Measurements from ENCODE around the gene TIAL1. TPM values are rescaled to one million over a fixed set of nuclear protein-coding genes. Genes with fewer than 3 reads are reported as not detected.
A peak's percentile ranks its signal among the peaks of the same experiment; 100 is the strongest.
"Not testable (repeated sequence)": the region's sequence is repeated elsewhere in the genome, so short reads cannot be mapped to it uniquely, and the experiment has no call there.

TIAL1 gene
- total RNA-seq, 1 experiment from 2014 or later, result 97.6 TPM

DNA sequence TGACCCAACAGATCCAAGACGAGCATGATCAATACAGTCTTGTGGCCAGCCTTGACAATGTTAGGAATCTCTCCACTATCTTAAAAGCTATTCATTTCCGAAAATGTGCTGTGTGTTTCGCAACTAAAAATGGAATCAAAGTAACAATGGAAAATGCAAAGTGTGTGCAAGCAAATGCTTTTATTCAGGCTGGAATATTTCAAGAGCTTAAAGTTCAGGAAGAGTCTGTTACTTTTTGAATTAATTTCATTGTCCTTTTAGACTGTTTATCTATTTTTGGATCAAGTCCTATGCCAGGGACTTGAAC is 24.3 kb upstream of the TIAL1 start:
- H3K27ac ChIP-seq, result no peak overlapping the region
- H3K4me1 ChIP-seq, result no peaks in the 10 kb centered on the region
- no peaks in the 10 kb centered on the region for H3K36me3 ChIP-seq
- H3K4me3 ChIP-seq, result no peak overlapping the region
- no peaks in the 10 kb centered on the region for H3K27me3 ChIP-seq
- H3K9me3 ChIP-seq (replicated peaks), result no peaks in the 10 kb centered on the region
- no peak for DNase-seq

GRCh38 chr10:119620241-119621077 is 23.7 kb upstream of the TIAL1 start:
- H3K4me3 ChIP-seq, result no peak overlapping the region
- DNase-seq, result no peak
- H3K36me3 ChIP-seq, result no peaks in the 10 kb centered on the region
- no peak overlapping the region for H3K27ac ChIP-seq
- no peaks in the 10 kb centered on the region for H3K9me3 ChIP-seq (replicated peaks)
- H3K4me1 ChIP-seq, result no peaks in the 10 kb centered on the region
- no peaks in the 10 kb centered on the region for H3K27me3 ChIP-seq

- H3K27ac ChIP-seq; H3K9me3 ChIP-seq (replicated peaks); H3K4me1 ChIP-seq; H3K36me3 ChIP-seq; H3K27me3 ChIP-seq; H3K4me3 ChIP-seq; DNase-seq: not testable (repeated sequence)
Measured at GRCh38 chr10:119619811-119620210, 23.0 kb upstream of the TIAL1 start.

DNA sequence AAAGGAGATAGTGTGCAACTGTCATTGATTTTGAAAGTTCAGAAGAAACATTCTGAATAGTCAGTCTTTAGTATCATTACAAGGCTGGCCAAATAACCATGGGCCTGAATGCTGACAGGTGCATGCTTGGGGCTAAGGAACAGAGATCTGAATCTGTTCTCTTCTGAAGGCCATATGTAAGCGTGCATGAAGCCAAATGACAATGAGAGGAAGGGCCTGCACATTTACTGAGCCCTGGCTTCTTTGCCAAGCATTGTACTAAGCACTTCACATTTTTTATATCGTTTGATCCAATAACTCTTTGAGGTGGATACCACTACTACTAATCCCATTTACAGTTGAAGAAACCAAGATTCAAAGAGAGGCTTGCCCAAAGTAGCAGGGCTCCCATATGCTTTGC is 22.5 kb upstream of the TIAL1 start:
- no peaks in the 10 kb centered on the region for H3K9me3 ChIP-seq (replicated peaks)
- H3K36me3 ChIP-seq, result no peaks in the 10 kb centered on the region
- no peaks in the 10 kb centered on the region for H3K4me1 ChIP-seq
- no peaks in the 10 kb centered on the region for H3K27me3 ChIP-seq
- H3K4me3 ChIP-seq, result no peak overlapping the region
- H3K27ac ChIP-seq, result no peak overlapping the region
- DNase-seq, result no peak

- no peaks in the 10 kb centered on the region for H3K4me1 ChIP-seq
Measured at GRCh38 chr10:119616882-119617570, 20.3 kb upstream of the TIAL1 start.

DNA sequence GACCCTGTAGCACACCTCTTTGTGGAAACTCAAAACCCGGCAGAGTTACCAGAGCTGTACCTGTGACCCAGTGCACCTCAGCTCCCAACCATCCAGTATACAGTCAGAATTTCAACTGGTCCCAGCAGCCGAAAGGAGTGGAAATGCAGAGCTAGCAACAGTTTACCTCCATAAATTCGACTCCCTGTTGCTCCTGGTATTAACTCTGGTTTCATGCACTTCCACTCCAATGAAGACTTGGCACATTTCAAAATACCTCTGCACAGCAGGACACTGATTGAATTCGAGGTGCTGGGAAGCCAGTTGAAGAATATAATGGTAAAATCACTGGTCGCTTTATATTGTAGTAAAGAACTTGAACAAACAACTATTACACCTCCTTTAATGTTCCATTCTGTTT is 17.9 kb upstream of the TIAL1 start:
- Histone ChIP-seq H3K27ac (no peak overlapping the region), H3K4me1 (no peaks in the 10 kb centered on the region), H3K4me3 (no peak overlapping the region), H3K27me3 (no peaks in the 10 kb centered on the region), H3K36me3 (no peaks in the 10 kb centered on the region), H3K9me3 (replicated peaks) (no peaks in the 10 kb centered on the region)
- no peak for DNase-seq

More at GRCh38 chr10:119616882-119617570, 20.3 kb upstream of the TIAL1 start:
- Histone ChIP-seq H3K27ac (no peak overlapping the region), H3K36me3 (no peaks in the 10 kb centered on the region), H3K9me3 (replicated peaks) (no peaks in the 10 kb centered on the region), H3K27me3 (no peaks in the 10 kb centered on the region), H3K4me3 (no peak overlapping the region)
- no peak for DNase-seq

DNA sequence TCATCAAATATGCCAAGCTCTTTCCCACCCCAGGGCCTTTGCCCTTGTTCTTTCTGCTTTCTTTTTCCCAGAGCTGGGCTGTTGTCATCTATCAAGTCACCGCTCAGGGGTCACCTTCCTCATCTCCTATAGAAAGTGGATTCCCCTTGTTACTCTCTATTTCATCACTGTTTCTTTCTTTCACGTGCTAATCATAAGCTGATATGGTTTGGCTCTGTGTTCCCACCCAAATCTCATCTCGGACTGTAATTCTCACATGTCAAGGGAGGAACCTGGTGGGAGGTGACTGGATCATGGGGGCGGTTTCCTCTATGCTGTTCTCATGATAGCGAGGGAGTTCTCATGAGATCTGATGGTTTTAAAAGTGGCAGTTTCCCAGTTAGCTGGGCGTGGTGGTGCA is 17.0 kb upstream of the TIAL1 start:
- no peak for DNase-seq
- H3K9me3 ChIP-seq (replicated peaks), result no peaks in the 10 kb centered on the region
- no peaks in the 10 kb centered on the region for H3K36me3 ChIP-seq
- H3K27ac ChIP-seq, result no peak overlapping the region
- H3K4me1 ChIP-seq, result no peaks in the 10 kb centered on the region
- no peak overlapping the region for H3K4me3 ChIP-seq
- no peaks in the 10 kb centered on the region for H3K27me3 ChIP-seq

DNA sequence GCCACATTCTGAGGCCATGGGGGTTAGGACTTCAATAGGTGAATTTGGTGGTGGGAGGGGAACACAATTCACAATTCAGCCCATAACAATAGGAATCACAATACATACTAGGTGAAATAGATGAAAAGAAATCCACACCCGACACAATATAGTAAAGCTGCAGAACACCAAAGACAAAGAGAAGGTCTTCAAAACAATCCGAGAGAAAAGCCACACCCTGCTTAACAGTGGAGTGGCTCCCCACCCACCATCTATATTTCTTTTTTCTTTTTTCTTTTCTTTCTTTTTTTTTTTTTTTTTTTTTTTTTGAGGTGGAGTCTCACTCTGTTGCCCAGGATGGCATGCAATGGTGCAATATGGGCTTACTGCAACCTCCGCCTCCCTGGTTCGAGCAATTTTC is 14.7 kb upstream of the TIAL1 start:
- Histone ChIP-seq H3K27ac (no peak overlapping the region), H3K4me3 (no peak overlapping the region), H3K9me3 (replicated peaks) (no peaks in the 10 kb centered on the region), H3K27me3 (no peaks in the 10 kb centered on the region), H3K4me1 (no peaks in the 10 kb centered on the region), H3K36me3 (no peaks in the 10 kb centered on the region)
- no peak for DNase-seq

DNA sequence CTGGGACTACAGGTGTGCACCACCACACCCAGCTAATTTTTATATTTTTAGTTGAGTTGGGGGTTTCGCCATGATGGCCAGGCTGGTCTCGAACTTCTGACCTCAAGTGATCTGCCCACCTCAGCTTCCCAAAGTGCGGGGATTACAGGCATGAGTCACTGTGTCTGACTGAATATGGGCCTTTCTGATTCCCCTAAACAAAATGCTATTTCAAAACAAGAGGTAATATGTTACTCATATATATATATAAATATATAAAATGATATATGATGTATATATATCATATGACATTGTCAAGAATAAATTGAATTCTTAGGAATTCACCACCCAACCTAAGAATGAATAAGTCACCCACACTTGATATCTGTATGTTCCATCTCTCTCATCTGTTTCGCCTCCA is 12.8 kb upstream of the TIAL1 start:
- no peak for DNase-seq
- no peak overlapping the region for H3K27ac ChIP-seq
- no peaks in the 10 kb centered on the region for H3K9me3 ChIP-seq (replicated peaks)
- no peaks in the 10 kb centered on the region for H3K36me3 ChIP-seq
- H3K4me3 ChIP-seq, result no peak overlapping the region
- no peaks in the 10 kb centered on the region for H3K27me3 ChIP-seq
- no peaks in the 10 kb centered on the region for H3K4me1 ChIP-seq

- no peaks in the 10 kb centered on the region for H3K4me1 ChIP-seq
- DNase-seq, result peak; percentile 21 to 39
- no peaks in the 10 kb centered on the region for H3K36me3 ChIP-seq
- no peaks in the 10 kb centered on the region for H3K27me3 ChIP-seq
- no peak overlapping the region for H3K4me3 ChIP-seq
- H3K9me3 ChIP-seq (replicated peaks), result no peaks in the 10 kb centered on the region
- H3K27ac ChIP-seq, result no peak overlapping the region
Measured at GRCh38 chr10:119608316-119609155, 11.8 kb upstream of the TIAL1 start.

DNA sequence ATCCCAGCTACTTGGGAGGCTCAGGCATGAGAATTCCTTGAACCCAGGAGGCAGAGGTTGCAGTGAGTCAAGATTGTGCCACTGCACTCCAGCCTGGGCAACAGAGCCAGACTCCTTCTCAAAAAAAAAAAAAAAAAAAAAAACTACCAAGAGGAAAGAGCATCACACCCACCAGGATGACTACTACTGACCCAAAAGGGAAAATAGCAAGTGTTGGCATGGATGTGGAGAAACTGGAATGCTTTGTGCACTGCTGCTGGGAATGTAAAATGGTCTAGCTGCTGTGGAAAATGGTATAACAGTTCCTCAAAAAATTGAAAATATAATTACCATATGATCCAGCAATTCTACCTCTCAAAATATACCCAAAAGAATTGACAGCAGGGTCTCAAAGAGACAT is 7.7 kb upstream of the TIAL1 start:
- Histone ChIP-seq H3K9me3 (replicated peaks) (no peaks in the 10 kb centered on the region), H3K4me1 (no peaks in the 10 kb centered on the region), H3K36me3 (no peaks in the 10 kb centered on the region), H3K4me3 (no peak overlapping the region), H3K27me3 (no peaks in the 10 kb centered on the region), H3K27ac (no peak overlapping the region)
- DNase-seq, result no peak

DNA sequence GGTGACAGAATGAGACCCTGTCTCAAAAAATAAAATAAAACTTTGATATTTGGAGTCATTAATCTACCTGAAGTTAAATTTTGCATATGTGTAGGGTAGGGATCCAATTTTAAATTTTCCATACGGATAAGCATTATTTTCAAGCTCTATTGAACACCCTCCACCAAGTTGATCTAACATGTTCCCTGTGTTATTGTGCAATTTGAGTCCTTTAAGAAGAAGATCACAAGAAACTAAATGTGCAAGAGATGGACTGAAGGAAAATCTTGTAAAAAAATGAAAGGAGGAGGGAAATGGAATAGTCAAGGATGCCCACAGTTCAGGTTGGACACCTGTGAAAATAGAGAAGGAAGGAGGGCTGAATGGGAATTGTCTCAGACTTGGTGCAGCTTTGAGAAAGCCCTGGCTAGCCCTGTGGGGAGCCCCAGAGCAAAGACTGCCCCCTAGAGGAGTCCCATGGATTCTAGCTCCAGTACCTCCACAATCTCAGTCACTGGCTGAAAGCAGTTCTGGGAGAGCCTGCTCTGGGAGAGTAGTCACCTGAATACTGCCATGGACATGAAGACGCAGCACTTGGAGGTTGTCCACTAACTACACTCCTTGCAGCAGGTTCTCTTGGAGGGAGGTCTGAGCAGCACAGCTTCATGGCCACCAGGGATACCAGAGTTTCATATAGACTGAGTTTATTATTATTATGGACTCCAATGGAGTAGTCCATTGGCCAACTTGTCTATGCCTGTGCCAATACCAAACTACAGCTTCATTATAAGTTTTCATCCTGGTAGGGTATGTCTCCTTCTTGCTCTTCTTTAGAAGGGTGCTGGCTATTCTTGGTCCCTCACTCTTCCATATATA is 5.7 kb upstream of the TIAL1 start:
- DNase-seq, result peak; percentile 42 to 68
- H3K9me3 ChIP-seq (replicated peaks), result no peaks in the 10 kb centered on the region
- no peaks in the 10 kb centered on the region for H3K27me3 ChIP-seq
- no peaks in the 10 kb centered on the region for H3K4me1 ChIP-seq
- H3K4me3 ChIP-seq, result no peak overlapping the region
- no peak overlapping the region for H3K27ac ChIP-seq
- H3K36me3 ChIP-seq, result no peaks in the 10 kb centered on the region

DNA sequence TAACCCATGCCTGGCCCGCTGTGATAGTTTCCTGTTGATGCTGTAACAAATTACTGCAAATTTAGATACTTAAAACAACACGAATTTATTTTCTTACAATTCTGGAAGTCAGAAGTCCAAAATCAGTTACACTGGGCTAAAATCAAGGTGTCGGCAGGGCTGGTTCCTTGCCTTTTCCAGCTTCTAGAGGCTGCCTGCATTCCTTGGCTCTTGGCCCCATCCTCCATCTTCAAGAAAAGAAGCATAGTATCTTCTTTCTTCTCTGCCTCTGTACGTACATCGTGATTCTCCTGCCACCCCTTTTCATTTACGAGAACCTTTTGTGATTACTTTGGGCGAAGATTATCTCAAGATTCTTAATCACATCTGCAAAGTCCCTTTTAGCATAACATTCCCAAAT is 1.6 kb upstream of the TIAL1 start:
- Histone ChIP-seq H3K36me3 (peaks cover 18% of the 10 kb centered on the region), H3K9me3 (replicated peaks) (no peaks in the 10 kb centered on the region), H3K27me3 (no peaks in the 10 kb centered on the region), H3K27ac (no peak overlapping the region), H3K4me3 (no peak overlapping the region), H3K4me1 (peaks cover 3% of the 10 kb centered on the region)
- no peak for DNase-seq

GRCh38 chr10:119597405-119598186 is 832 bp upstream of the TIAL1 start:
- H3K36me3 ChIP-seq, result peaks cover 22% of the 10 kb centered on the region
- peak overlapping the region; percentile 93 for H3K4me3 ChIP-seq
- no peak for DNase-seq
- peak overlapping the region; percentile 55 for H3K27ac ChIP-seq
- H3K27me3 ChIP-seq, result no peaks in the 10 kb centered on the region
- no peaks in the 10 kb centered on the region for H3K9me3 ChIP-seq (replicated peaks)
- H3K4me1 ChIP-seq, result peaks cover 7% of the 10 kb centered on the region
